Astrocyte of the cerebellum (primary cell): ENCODE results near the gene CTIF.

Experiments used
- DNase-seq: peaks from one replicate; pipeline ENCODE4 v3.0.0-alpha.2; 2011; ENCODE audit warnings: low read depth
- H3K4me3 ChIP-seq: 2 replicates; pipeline ENCODE4 v1.5.1; 2011; ENCODE audit warnings: mild to moderate bottlenecking, low read depth, low read length, moderate library complexity
- in situ Hi-C: cut with HindIII; loops from 2 replicates; pipeline ENCODE4 v1.10.0; 2017; ENCODE audit warnings: low sequenced_read_pairs
- TF ChIP-seq, protein P1 (sequence below): IDR thresholded peaks from 2 replicates; pipeline ENCODE4 v1.5.1; 2012; ENCODE audit warnings: low read length, low read depth, moderate library complexity, mild to moderate bottlenecking; ENCODE audit errors: missing control alignments

CTIF gene

DNA sequence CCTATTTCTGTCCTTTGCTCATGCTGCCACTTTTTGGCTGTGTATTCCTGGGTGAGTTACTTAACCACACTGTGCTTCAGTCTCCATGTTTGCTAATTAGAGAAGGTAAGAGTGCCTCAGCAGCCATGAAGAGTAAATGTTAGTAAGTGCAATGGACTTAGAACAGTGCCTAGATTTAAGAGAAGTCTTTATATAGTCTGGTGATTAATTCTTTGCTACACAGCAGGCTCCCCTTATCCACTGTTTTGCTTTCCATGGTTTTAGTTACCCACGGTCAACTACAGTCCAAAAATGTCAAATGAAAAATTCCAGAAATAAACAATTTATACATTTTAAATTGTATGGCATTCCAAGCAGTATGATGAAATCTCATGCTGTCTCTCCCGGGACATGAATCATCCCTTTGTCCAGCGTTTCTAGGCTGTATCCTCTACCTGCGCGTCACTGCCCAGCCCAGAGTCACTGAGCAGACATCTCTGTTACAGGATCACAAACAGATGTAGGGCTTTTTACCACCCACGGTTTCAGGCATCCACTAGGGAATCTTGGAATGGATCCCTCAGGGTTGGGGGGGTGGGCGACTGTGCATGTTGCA is 91.0 kb downstream of the CTIF start:
- peak; percentile 98 for DNase-seq
- TF ChIP-seq, protein P1, sequence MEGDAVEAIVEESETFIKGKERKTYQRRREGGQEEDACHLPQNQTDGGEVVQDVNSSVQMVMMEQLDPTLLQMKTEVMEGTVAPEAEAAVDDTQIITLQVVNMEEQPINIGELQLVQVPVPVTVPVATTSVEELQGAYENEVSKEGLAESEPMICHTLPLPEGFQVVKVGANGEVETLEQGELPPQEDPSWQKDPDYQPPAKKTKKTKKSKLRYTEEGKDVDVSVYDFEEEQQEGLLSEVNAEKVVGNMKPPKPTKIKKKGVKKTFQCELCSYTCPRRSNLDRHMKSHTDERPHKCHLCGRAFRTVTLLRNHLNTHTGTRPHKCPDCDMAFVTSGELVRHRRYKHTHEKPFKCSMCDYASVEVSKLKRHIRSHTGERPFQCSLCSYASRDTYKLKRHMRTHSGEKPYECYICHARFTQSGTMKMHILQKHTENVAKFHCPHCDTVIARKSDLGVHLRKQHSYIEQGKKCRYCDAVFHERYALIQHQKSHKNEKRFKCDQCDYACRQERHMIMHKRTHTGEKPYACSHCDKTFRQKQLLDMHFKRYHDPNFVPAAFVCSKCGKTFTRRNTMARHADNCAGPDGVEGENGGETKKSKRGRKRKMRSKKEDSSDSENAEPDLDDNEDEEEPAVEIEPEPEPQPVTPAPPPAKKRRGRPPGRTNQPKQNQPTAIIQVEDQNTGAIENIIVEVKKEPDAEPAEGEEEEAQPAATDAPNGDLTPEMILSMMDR = no peak
- in situ Hi-C loops = no loop called here
- no peak overlapping the region for H3K4me3 ChIP-seq

DNA sequence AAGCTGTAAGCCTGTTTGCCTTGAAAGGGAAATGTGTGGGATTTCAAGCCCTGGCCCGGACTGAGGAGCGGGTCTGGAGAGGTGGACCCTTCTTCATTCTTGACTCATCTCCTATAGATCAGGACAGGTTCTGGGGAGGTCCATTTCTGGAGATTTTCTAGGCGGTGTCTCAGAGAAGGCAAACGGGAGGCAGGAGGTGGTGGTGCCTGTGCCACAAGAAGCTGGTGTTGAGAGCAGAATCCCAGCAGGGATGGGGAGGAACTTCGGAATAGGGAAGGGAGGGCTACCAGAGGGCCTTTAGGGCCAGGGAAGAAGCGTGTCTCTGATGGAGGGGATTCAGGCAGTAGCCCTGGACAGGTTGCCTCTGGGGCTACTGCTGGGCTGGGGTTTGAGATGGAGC is 93.0 kb downstream of the CTIF start:
- TF ChIP-seq, protein P1 = no peak
- no peak overlapping the region for H3K4me3 ChIP-seq
- in situ Hi-C loops = no loop called here
- DNase-seq = no peak

DNA sequence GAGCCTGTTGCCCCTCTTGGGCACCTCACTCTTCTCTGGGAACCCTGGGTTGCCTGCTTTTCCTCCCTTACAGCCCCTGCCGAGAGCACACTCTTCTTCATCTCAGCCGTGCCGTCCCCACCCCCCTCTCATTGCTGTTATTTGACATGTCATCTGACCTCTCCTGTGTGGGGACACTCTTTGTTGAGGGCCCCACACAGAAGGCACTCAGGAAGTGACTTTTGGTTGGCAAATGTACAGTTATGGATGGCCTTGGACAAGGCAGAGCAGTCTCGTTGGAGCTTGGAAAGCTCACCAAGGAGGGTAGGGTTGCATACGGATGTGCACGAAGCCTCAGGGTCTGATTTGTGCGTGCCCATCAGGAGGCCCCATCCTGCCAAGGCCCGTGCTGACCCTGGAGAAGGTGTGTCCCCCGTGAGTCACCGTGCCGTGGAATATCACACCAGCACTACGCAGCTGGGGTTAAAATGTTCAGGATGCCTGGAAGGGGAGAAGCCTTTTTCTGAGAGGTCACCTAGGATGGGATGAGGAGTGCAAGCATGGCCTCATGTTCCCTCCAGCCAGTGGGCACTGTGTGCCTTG is 93.9 kb downstream of the CTIF start:
- DNase-seq = no peak
- TF ChIP-seq, protein P1 = no peak
- in situ Hi-C loops = no loop called here
- H3K4me3 ChIP-seq = no peak overlapping the region

DNA sequence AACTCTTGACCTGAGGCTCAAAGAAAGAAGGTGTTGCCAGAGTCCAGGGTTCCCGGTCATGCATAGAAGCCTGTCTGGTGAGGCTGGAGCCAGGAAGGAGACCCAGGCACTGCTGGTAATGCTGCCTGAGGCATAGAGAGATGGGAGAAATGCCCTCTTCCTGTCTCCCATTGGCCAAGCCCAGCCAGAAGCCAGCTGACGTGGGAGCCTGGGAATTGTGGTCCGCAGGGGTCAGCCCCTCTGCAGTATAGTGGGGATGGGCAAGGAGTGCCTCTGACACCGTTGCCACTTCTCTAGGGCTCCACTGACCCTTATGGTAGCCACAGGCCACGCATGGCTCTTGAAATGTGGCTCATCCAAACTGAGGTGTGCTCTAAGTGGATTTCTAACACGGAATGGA is 95.7 kb downstream of the CTIF start:
- TF ChIP-seq, protein P1 = no peak
- no peak for DNase-seq
- H3K4me3 ChIP-seq = no peak overlapping the region
- in situ Hi-C loops = no loop called here

DNA sequence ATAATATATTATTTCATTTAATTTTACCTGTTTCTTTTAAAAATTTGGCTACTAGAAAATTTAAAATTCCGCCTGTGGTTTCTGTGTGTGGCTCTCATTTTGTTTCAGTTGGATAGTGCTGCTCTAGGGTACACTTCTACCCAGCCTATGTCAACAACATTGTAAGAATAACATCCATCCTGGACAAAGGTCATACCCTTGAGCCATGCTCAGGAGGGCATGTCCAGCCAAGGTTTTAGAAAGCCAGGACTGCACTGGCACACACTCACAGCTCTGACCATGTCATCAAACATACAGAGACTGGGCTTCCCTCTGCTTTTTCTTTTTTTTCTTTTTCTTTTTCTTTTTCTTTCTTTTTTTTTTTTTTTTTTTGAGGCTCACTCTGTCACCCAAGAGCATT is 96.1 kb downstream of the CTIF start:
- TF ChIP-seq, protein P1 = no peak
- no peak for DNase-seq
- in situ Hi-C loops = no loop called here
- no peak overlapping the region for H3K4me3 ChIP-seq

DNA sequence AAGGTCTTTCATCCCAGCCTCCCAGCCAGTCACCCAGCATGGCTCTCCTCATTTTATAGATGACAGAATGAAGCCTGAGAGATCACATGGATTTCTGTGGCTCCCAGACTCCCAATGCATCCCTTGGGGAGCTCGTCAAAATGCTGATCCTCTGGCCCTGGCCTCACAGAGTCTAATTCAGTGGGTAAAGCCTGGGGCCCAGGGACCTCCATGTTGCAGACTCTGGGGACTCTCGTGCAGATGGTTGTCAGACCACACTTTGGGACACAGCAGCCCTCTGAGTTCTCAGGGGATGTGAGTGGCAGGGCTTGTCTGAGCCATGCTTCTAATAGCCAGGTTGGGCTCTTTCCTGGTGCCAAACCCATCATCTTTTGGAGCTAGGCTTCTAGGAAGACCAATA is 97.0 kb downstream of the CTIF start:
- DNase-seq = no peak
- TF ChIP-seq, protein P1 = no peak
- H3K4me3 ChIP-seq = no peak overlapping the region
- in situ Hi-C loops = no loop called here
